Heart left ventricle (tissue), 16 donors: ENCODE data around the gene SLC35F3. TPM values are rescaled to one million over a fixed set of nuclear protein-coding genes. Genes with fewer than 3 reads are reported as not detected.

Source experiments
- ATAC-seq, 4 donors: fragments of 200-7000 bp; cut with Tn5 transposase; one replicate each; pipeline ENCODE4 v1.9.1; 2020 to 2022; ENCODE audit warnings: moderate library complexity in 4 of 4, mild to moderate bottlenecking in 3 of 4, moderate number of reproducible peaks in 1 of 4
- DNase-seq, 5 donors: peaks; one replicate each; pipeline ENCODE4 v3.0.0-alpha.2; 2020
- H3K27ac ChIP-seq, 12 donors: fragments of 200-600 bp; sonication (generic) in 4 of 12; one replicate each; pipeline versions ENCODE4 v1.5.0 to v1.8.0; 2016 to 2022; ENCODE audit warnings: mild to moderate bottlenecking in 2 of 12
- H3K27me3 ChIP-seq, 9 donors: fragments of 200-600 bp; sonication (generic) in 2 of 9; one replicate each; pipeline versions ENCODE4 v1.5.1 to v1.8.0; 2016 to 2022; ENCODE audit warnings: mild to moderate bottlenecking in 3 of 9
- H3K36me3 ChIP-seq, 9 donors: fragments of 200-600 bp; sonication (generic) in 2 of 9; one replicate each; pipeline versions ENCODE4 v1.5.0 to v1.8.0; 2018 to 2022; ENCODE audit warnings: mild to moderate bottlenecking in 2 of 9
- H3K4me1 ChIP-seq, 12 donors: fragments of 200-600 bp; sonication (generic) in 4 of 12; one replicate each; pipeline versions ENCODE4 v1.5.0 to v1.8.0; 2016 to 2022; ENCODE audit warnings: mild to moderate bottlenecking in 3 of 12
- H3K4me3 ChIP-seq, 12 donors: fragments of 200-600 bp; sonication (generic) in 4 of 12; one replicate each; pipeline versions ENCODE4 v1.5.0 to v1.8.0; 2017 to 2022; ENCODE audit warnings: mild to moderate bottlenecking in 9 of 12, moderate library complexity in 4 of 12
- H3K9me3 ChIP-seq, 12 donors: fragments of 200-600 bp; sonication (generic) in 4 of 12; one replicate each; pipeline versions ENCODE4 v1.5.0 to v1.8.0; 2016 to 2022; ENCODE audit warnings: mild to moderate bottlenecking in 1 of 12
- CTCF ChIP-seq, 12 donors: fragments of 200-600 bp; sonication (generic) in 4 of 12; IDR thresholded peaks; one replicate each; pipeline versions ENCODE4 v1.5.0 to v1.8.0; 2018 to 2022; ENCODE audit warnings: antibody characterized with exemption in 12 of 12, mild to moderate bottlenecking in 5 of 12
- POLR2A ChIP-seq, 2 donors: fragments of 450-650 bp; IDR thresholded peaks; one replicate each; pipeline ENCODE4 v1.6.1; 2017; ENCODE audit warnings: antibody characterized with exemption in 2 of 2, mild to moderate bottlenecking in 2 of 2, moderate library complexity in 2 of 2
- WGBS, 4 donors: extraction: QIAGEN DNeasy Blood & Tissue Kit in 2 of 4; methylation state at CpG; one replicate each; pipeline versions ENCODE4 v1.1.5 to v1.1.7; 2013 to 2018; 5-methylcytosine and 5-hydroxymethylcytosine counted together
- intact Hi-C, 10 donors: fragments of 100-400 bp; cut with DNase I; formaldehyde crosslinking; loops; one replicate each; pipeline versions ENCODE4 v1.11.1 to v1.14.2; 2022
- polyA plus RNA-seq, 2 donors: library from polyadenylated mRNA; stranded (reverse); fragments of 200-250 nt; gene quantifications; one replicate each; pipeline ENCODE4 v1.2.3, GENCODE V29; 2013
- total RNA-seq, 9 donors: library from RNA; depleted of rRNA in 2 of 9; stranded (reverse); fragments of >200 nt in 2 of 9; fragmentation: NEBNext Ultra II Directional in 3 of 9; extraction: Animal tissue kit (Norgen Biotek cat#: 25700) in 3 of 9; gene quantifications; one replicate each; pipeline versions ENCODE4 v1.1.0 to v1.2.4, GENCODE V29; 2016 to 2023
- donor health status: ischemic (EF 13 %, LVEDD 7.1; RV severe dilation, severe dysfunction).
- donor health status: healthy with polysubstance abuse.
- donor health status: DM: no; HTN: yes; CAD: no.
- donor health status: DM: no; HTN: no; CAD: no.
- donor health status: ischemic (EF 25% LVEDD 6.9; RV normal size, moderate dysfunction).
- donor health status: ischemic (EF 25% LVEDD 5.7; RV mildly dilated, moderate dysfunction).
- donor health status: healthy.
- donor health status: DM: yes; HTN: yes; CAD: no.
- donor health status: ischemic (EF 35%, LVEDD 5.7; RV mildly dilated, moderate dysfunction).
- donor health status: nonischemic (EF 11% LVEDD 7.7; RV severe dilation, severe dysfunction).
- donor health status: DM: yes; HTN: yes; CAD: no.
- donor health status: PGD.
- donor health status: ischemic (EF 29% LVEDD 5.4; RV normal size, mild dysfunction).
- donor health status: nonischemic (EF 23%, LVEDD 6.1; RV moderate dilation, normal function).

Gene SLC35F3
- total and polyA plus RNA-seq, 11 donors, result 0.03 to 0.11 (median 0.11) TPM; not detected in 8

GRCh38 chr1:234008591-234008990, 104.1 kb downstream of the SLC35F3 start:
- Histone ChIP-seq H3K36me3 (no peaks in the 10 kb centered on the region), H3K4me1 (no peaks in the 10 kb centered on the region), H3K4me3 (no peak overlapping the region), H3K27me3 (peaks cover 0 to 12% (median 0%) of the 10 kb centered on the region in 9 donors), H3K27ac (no peak overlapping the region), H3K9me3 (peaks cover 0 to 16% (median 0%) of the 10 kb centered on the region in 12 donors)
- no peak for DNase-seq
- ATAC-seq, result no peak
- TF ChIP-seq POLR2A (IDR thresholded peaks at IDR 0.05) (no peak), CTCF (IDR thresholded peaks at IDR 0.05) (no peak)
- intact Hi-C loops, result no loop called here

- DNase-seq, result no peak
- intact Hi-C loops, result no loop called here
- no peak for TF ChIP-seq CTCF (IDR thresholded peaks at IDR 0.05)
- TF ChIP-seq POLR2A (IDR thresholded peaks at IDR 0.05), result no peak
- 79 to 96% (median 87%) methylated on average over 1 of the region's 1 CpG for WGBS, 4 donors
- Histone ChIP-seq H3K4me1 (no peaks in the 10 kb centered on the region), H3K4me3 (no peak overlapping the region), H3K27me3 (peaks cover 0 to 12% (median 0%) of the 10 kb centered on the region in 9 donors), H3K27ac (no peak overlapping the region), H3K9me3 (peaks cover 0 to 16% (median 0%) of the 10 kb centered on the region in 12 donors), H3K36me3 (no peaks in the 10 kb centered on the region)
- no peak for ATAC-seq
These were observed 105.2 kb downstream of the SLC35F3 start for GRCh38 chr1:234009668-234010067.

GRCh38 chr1:234014208-234014607, 109.7 kb downstream of the SLC35F3 start:
- no peaks in the 10 kb centered on the region for H3K36me3 ChIP-seq
- H3K27ac ChIP-seq, result no peak overlapping the region
- intact Hi-C loops, result no loop called here
- H3K27me3 ChIP-seq, result peaks cover 0 to 8% (median 0%) of the 10 kb centered on the region in 9 donors
- no peak for ATAC-seq
- peaks cover 0 to 19% (median 0%) of the 10 kb centered on the region in 12 donors for H3K9me3 ChIP-seq
- no peak for DNase-seq
- H3K4me1 ChIP-seq, result no peaks in the 10 kb centered on the region
- WGBS, 4 donors, result 68 to 77% (median 74%) methylated on average over 3 of the region's 3 CpGs
- TF ChIP-seq CTCF (IDR thresholded peaks at IDR 0.05), result no peak
- TF ChIP-seq POLR2A (IDR thresholded peaks at IDR 0.05), result no peak
- H3K4me3 ChIP-seq, result no peak overlapping the region

- Histone ChIP-seq H3K9me3 (peaks cover 0 to 10% (median 0%) of the 10 kb centered on the region in 12 donors), H3K27ac (no peak overlapping the region), H3K4me3 (no peak overlapping the region), H3K27me3 (peaks cover 0 to 4% (median 0%) of the 10 kb centered on the region in 9 donors), H3K4me1 (no peaks in the 10 kb centered on the region), H3K36me3 (no peaks in the 10 kb centered on the region)
- intact Hi-C loops, result no loop called here
- DNase-seq (no peak), ATAC-seq (no peak)
- TF ChIP-seq POLR2A (IDR thresholded peaks at IDR 0.05), result no peak
- no peak for TF ChIP-seq CTCF (IDR thresholded peaks at IDR 0.05)
- WGBS, 4 donors, result 93 to 95% (median 95%) methylated on average over 4 of the region's 4 CpGs
These were observed 114.3 kb downstream of the SLC35F3 start for GRCh38 chr1:234018816-234019215.
